Hepatocyte (in vitro differentiated cells): Measurements from ENCODE around the gene FNDC11. TPM values are rescaled to one million over a fixed set of nuclear protein-coding genes. Genes with fewer than 3 reads are reported as not detected.
A peak's percentile ranks its signal among the peaks of the same experiment; 100 is the strongest.

Experiments
- DNase-seq: peaks from one replicate; pipeline ENCODE4 v3.0.0-alpha.2; 2016; ENCODE audit warnings: low spot score
- H2AFZ ChIP-seq: fragments of 200-600 bp; sonication (generic); 2 replicates; pipeline ENCODE4 v1.6.0; 2016; ENCODE audit warnings: antibody characterized with exemption, mild to moderate bottlenecking
- H3K27ac ChIP-seq: fragments of 200-600 bp; sonication (generic); 2 replicates; pipeline ENCODE4 v1.5.1; 2016; ENCODE audit warnings: mild to moderate bottlenecking
- H3K27me3 ChIP-seq: fragments of 200-600 bp; sonication (generic); 2 replicates; pipeline ENCODE4 v1.6.1; 2016
- H3K36me3 ChIP-seq: fragments of 200-600 bp; sonication (generic); replicated peaks from 2 replicates; pipeline ENCODE4 v1.5.1; 2016; ENCODE audit warnings: low read depth; ENCODE audit not compliant: insufficient read depth
- H3K4me1 ChIP-seq: fragments of 200-600 bp; sonication (generic); 2 replicates; pipeline ENCODE4 v1.5.1; 2016; ENCODE audit warnings: mild to moderate bottlenecking, moderate library complexity; ENCODE audit not compliant: insufficient read depth
- H3K4me2 ChIP-seq: fragments of 200-600 bp; sonication (generic); 2 replicates; pipeline ENCODE4 v1.6.0; 2016
- H3K4me3 ChIP-seq: fragments of 200-600 bp; sonication (generic); 2 replicates; pipeline ENCODE4 v1.5.1; 2016; ENCODE audit warnings: mild to moderate bottlenecking
- H3K79me2 ChIP-seq: fragments of 200-600 bp; sonication (generic); 2 replicates; pipeline ENCODE4 v1.6.0; 2017; ENCODE audit warnings: mild to moderate bottlenecking
- H3K9me2 ChIP-seq: fragments of 200-600 bp; sonication (generic); replicated peaks from 2 replicates; pipeline ENCODE4 v1.6.0; 2017; ENCODE audit warnings: mild to moderate bottlenecking; ENCODE audit not compliant: insufficient read depth
- H3K9me3 ChIP-seq: fragments of 200-600 bp; sonication (generic); 2 replicates; pipeline ENCODE4 v1.5.1; 2016; ENCODE audit warnings: low read depth, mild to moderate bottlenecking
- H4K20me1 ChIP-seq: fragments of 200-600 bp; sonication (generic); 2 replicates; pipeline ENCODE4 v1.6.0; 2016; ENCODE audit warnings: mild to moderate bottlenecking; ENCODE audit not compliant: insufficient read depth, poor library complexity, severe bottlenecking
- CTCF ChIP-seq: fragments of 200-600 bp; sonication (generic); IDR thresholded peaks from 2 replicates; pipeline ENCODE4 v1.5.1; 2016; ENCODE audit warnings: antibody characterized with exemption, mild to moderate bottlenecking; ENCODE audit not compliant: poor library complexity
- EZH2 ChIP-seq: fragments of 200-600 bp; sonication (generic); IDR thresholded peaks from 2 replicates; pipeline ENCODE4 v1.6.1; 2016; ENCODE audit warnings: antibody characterized with exemption, mild to moderate bottlenecking, borderline replicate concordance
- EZH2phosphoT487 ChIP-seq: fragments of 200-600 bp; sonication (generic); IDR thresholded peaks from one replicate; pipeline ENCODE4 v1.6.1; 2018; ENCODE audit warnings: antibody characterized with exemption, mild to moderate bottlenecking, low read depth, moderate library complexity; ENCODE audit not compliant: unreplicated experiment, severe bottlenecking
- WGBS: methylation state at CpG from one replicate; pipeline ENCODE4 v1.1.6; 2016; ENCODE audit warnings: low lambda C conversion rate; ENCODE audit errors: missing lambda C conversion rate; 5-methylcytosine and 5-hydroxymethylcytosine counted together
- polyA plus RNA-seq: library from polyadenylated mRNA; unstranded; fragments of >200 nt; fragmentation: Nextera tagmentation; extraction: Ambion mirVana; gene quantifications from 2 replicates; pipeline ENCODE4 v1.2.1, GENCODE V29; 2016
- total RNA-seq: library from RNA; depleted of rRNA; stranded (reverse); fragments of >200 nt; gene quantifications from 2 replicates; pipeline ENCODE4 v1.2.3, GENCODE V29; 2014

FNDC11 gene
- total and polyA plus RNA-seq, 2 experiments from 2014 or later, result 0.57 to 0.79 TPM

GRCh38 chr20:63578224-63579016 lies 24.5 kb downstream of the FNDC11 start:
- H3K9me3 ChIP-seq, result no peaks in the 10 kb centered on the region
- TF ChIP-seq EZH2phosphoT487 (no peak), EZH2 (no peak), CTCF (no peak)
- no peak overlapping the region for H3K27ac ChIP-seq
- DNase-seq, result no peak
- WGBS, result 89% methylated on average over 26 of the region's 26 CpGs
- H3K36me3 ChIP-seq, result no peaks in the 10 kb centered on the region
- H3K79me2 ChIP-seq, result peaks cover 3% of the 10 kb centered on the region
- H3K4me3 ChIP-seq, result no peak overlapping the region
- H4K20me1 ChIP-seq, result no peaks in the 10 kb centered on the region
- H3K4me1 ChIP-seq, result peaks cover 9% of the 10 kb centered on the region
- no peak overlapping the region for H2AFZ ChIP-seq
- H3K9me2 ChIP-seq, result no peaks in the 10 kb centered on the region
- no peak overlapping the region for H3K4me2 ChIP-seq
- H3K27me3 ChIP-seq, result no peaks in the 10 kb centered on the region

DNA sequence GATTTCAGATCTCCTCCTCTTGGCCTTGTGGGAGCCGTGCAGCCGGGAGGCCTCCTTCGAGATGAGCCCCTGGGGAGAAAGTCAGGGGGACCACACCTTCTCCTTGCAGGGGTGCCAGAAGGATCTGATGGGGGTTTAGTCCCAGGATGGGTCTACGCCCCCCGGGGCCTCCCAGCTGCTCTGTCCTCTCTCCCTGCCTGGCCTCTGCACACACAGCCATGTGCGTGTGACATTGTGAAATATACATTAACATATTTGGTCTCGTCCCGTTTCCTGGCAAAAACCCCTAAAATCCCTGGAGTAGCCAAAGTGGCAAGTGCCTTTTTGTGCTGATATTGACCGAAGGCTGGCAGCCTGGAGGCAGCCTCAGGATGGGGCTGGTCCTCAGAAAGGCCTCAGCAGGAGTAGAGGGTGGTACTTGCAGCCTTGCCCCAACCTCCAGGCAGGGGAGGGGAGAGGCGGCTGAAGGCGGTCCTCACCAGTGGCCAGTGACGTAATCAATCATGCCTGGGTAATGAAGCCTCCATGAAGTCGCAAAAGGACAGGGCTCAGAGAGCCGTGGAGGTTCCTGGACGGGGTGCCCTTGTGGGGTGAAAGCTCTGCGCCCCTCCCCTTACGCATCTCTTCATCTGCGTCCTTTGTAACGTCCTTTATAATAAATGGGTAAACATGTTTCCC lies 25.2 kb downstream of the FNDC11 start:
- 85% methylated on average over 19 of the region's 19 CpGs for WGBS
- H2AFZ ChIP-seq, result no peak overlapping the region
- no peak overlapping the region for H3K4me3 ChIP-seq
- no peaks in the 10 kb centered on the region for H3K9me2 ChIP-seq
- H3K4me2 ChIP-seq, result no peak overlapping the region
- H3K27me3 ChIP-seq, result no peaks in the 10 kb centered on the region
- no peaks in the 10 kb centered on the region for H4K20me1 ChIP-seq
- no peaks in the 10 kb centered on the region for H3K9me3 ChIP-seq
- no peaks in the 10 kb centered on the region for H3K79me2 ChIP-seq
- H3K27ac ChIP-seq, result no peak overlapping the region
- DNase-seq, result no peak
- no peaks in the 10 kb centered on the region for H3K36me3 ChIP-seq
- TF ChIP-seq EZH2, result no peak
- TF ChIP-seq CTCF, result no peak
- TF ChIP-seq EZH2phosphoT487, result no peak
- H3K4me1 ChIP-seq, result peaks cover 8% of the 10 kb centered on the region

GRCh38 chr20:63580796-63581461 lies 27.0 kb downstream of the FNDC11 start:
- Histone ChIP-seq H3K9me3 (no peaks in the 10 kb centered on the region), H3K4me3 (no peak overlapping the region), H3K36me3 (no peaks in the 10 kb centered on the region), H3K9me2 (no peaks in the 10 kb centered on the region), H3K4me1 (no peaks in the 10 kb centered on the region), H3K4me2 (no peak overlapping the region), H4K20me1 (no peaks in the 10 kb centered on the region), H3K27me3 (no peaks in the 10 kb centered on the region), H3K79me2 (no peaks in the 10 kb centered on the region), H2AFZ (no peak overlapping the region), H3K27ac (no peak overlapping the region)
- WGBS, result 57% methylated on average over 12 of the region's 12 CpGs
- TF ChIP-seq CTCF, result peak; percentile 42
- no peak for TF ChIP-seq EZH2
- peak; percentile 58 for DNase-seq
